ENCODE data around the gene BLNK. TPM values are rescaled to one million over a fixed set of nuclear protein-coding genes. Genes with fewer than 3 reads are reported as not detected.

BLNK gene
- total RNA-seq, 1 donor from 2014 or later: 7.1 TPM

DNA sequence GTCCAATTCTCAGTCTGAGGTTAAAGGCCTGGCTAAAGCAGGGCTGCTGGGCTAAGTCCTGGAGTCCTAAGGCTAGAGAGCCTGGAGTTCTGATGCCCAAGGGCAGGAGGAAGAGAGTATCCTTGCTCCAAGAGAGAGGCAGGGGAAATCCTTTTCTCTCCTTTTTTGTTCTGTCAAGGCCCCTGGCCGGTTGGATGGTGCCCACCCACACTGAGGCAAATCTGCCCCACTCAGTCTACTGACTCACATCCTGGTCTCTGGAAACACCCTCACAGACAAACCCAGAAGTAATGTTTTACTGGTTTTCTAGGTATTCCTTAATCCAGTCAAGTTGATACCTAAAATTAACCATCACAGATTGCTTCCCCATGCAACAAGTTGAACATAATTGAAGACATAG is 118.3 kb downstream of the BLNK start:
- peaks cover 55% of the 10 kb centered on the region for H3K36me3 Mint-ChIP-seq
- no peak overlapping the region for H3K4me3 Mint-ChIP-seq
- TF ChIP-seq, protein P1, sequence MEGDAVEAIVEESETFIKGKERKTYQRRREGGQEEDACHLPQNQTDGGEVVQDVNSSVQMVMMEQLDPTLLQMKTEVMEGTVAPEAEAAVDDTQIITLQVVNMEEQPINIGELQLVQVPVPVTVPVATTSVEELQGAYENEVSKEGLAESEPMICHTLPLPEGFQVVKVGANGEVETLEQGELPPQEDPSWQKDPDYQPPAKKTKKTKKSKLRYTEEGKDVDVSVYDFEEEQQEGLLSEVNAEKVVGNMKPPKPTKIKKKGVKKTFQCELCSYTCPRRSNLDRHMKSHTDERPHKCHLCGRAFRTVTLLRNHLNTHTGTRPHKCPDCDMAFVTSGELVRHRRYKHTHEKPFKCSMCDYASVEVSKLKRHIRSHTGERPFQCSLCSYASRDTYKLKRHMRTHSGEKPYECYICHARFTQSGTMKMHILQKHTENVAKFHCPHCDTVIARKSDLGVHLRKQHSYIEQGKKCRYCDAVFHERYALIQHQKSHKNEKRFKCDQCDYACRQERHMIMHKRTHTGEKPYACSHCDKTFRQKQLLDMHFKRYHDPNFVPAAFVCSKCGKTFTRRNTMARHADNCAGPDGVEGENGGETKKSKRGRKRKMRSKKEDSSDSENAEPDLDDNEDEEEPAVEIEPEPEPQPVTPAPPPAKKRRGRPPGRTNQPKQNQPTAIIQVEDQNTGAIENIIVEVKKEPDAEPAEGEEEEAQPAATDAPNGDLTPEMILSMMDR (IDR thresholded peaks at IDR 0.05; ENCODE audit: unreplicated experiment): no peak
- H3K4me1 Mint-ChIP-seq: no peaks in the 10 kb centered on the region
- no peak for DNase-seq (ENCODE audit: low spot score in 2 of 2, unreplicated experiment in 2 of 2)
- no peaks in the 10 kb centered on the region for H3K27me3 Mint-ChIP-seq (ENCODE audit: low read depth)
- no peak overlapping the region for H3K27ac Mint-ChIP-seq
- H3K9me3 Mint-ChIP-seq: no peaks in the 10 kb centered on the region

GRCh38 chr10:96152437-96152836 is 118.9 kb downstream of the BLNK start:
- Mint-ChIP-seq H3K9me3 (no peaks in the 10 kb centered on the region), H3K4me3 (no peak overlapping the region)

More at GRCh38 chr10:96152437-96152836, 118.9 kb downstream of the BLNK start:
- DNase-seq (ENCODE audit: low spot score in 2 of 2, unreplicated experiment in 2 of 2): no peak
- Mint-ChIP-seq H3K27me3 (ENCODE audit: low read depth) (no peaks in the 10 kb centered on the region), H3K4me1 (no peaks in the 10 kb centered on the region), H3K27ac (no peak overlapping the region), H3K36me3 (peaks cover 54% of the 10 kb centered on the region)
- TF ChIP-seq, protein P1 (IDR thresholded peaks at IDR 0.05; ENCODE audit: unreplicated experiment): no peak

Other genes starting within 250 kb of the BLNK start
- 24.9 to 26.4 TPM (median 25.1 TPM) in 3 replicates for gene CCNJ, start 228.0 kb downstream of the BLNK start, total RNA-seq
- gene ZNF518A, start 141.3 kb downstream of the BLNK start, total RNA-seq: 40.7 to 41.3 TPM (median 41.0 TPM) in 3 replicates
- gene DNTT, start 32.9 kb upstream of the BLNK start, total RNA-seq: not detected in 3 replicates
- not detected in 3 replicates for gene OPALIN, start 87.4 kb upstream of the BLNK start, total RNA-seq
- 1.4 to 1.8 TPM (median 1.6 TPM) in 3 replicates for gene TLL2, start 242.4 kb upstream of the BLNK start, total RNA-seq